IPS-20b (cell line): ENCODE data around the gene TEX13B.

Experiments
- H3K27ac ChIP-seq: one replicate; pipeline ENCODE4 v1.5.1; 2013; ENCODE audit warnings: low read length
- H3K27me3 ChIP-seq: 2 replicates; pipeline ENCODE4 v1.6.1; 2013; ENCODE audit warnings: mild to moderate bottlenecking, low read length, inconsistent platforms; ENCODE audit not compliant: insufficient read depth
- H3K36me3 ChIP-seq: 2 replicates; pipeline ENCODE4 v1.6.1; 2013; ENCODE audit warnings: low read depth, mild to moderate bottlenecking, inconsistent platforms, low read length, moderate library complexity; ENCODE audit not compliant: insufficient read depth
- H3K4me1 ChIP-seq: 2 replicates; pipeline ENCODE4 v1.6.1; 2013; ENCODE audit warnings: mild to moderate bottlenecking, control low read depth, inconsistent platforms, low read length, moderate library complexity; ENCODE audit not compliant: insufficient read depth
- H3K4me3 ChIP-seq: 2 replicates; pipeline ENCODE4 v1.5.1; 2013; ENCODE audit warnings: mild to moderate bottlenecking, low read length, inconsistent platforms
- H3K9ac ChIP-seq: 2 replicates; pipeline ENCODE4 v1.6.1; 2013; ENCODE audit warnings: low read depth, mild to moderate bottlenecking, inconsistent platforms, low read length, moderate library complexity
- H3K9me3 ChIP-seq: 2 replicates; pipeline ENCODE4 v1.6.1; 2013; ENCODE audit warnings: mild to moderate bottlenecking, low read depth, low read length, inconsistent platforms; ENCODE audit not compliant: insufficient read depth

TEX13B gene, protein sequence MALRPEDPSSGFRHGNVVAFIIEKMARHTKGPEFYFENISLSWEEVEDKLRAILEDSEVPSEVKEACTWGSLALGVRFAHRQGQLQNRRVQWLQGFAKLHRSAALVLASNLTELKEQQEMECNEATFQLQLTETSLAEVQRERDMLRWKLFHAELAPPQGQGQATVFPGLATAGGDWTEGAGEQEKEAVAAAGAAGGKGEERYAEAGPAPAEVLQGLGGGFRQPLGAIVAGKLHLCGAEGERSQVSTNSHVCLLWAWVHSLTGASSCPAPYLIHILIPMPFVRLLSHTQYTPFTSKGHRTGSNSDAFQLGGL

DNA sequence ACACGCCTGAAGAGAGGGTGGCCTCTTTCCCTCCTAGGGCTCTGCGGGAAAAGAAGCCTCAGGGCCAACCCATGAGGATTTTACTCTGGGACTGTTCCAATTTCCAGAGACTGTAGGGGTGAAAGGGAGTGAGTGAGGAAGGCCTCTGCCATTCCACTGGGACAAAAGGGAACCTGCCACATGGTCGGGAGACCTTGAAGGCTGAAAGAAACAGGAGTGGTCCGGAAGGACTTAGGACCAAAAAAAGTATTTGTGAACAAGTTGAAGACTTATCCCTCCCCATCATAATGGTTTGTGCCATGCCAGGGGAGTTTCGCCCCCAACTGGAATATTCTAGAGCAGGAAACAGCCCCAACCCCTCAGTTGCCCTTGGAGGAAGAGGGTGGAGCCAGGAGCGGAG, at the start of gene TEX13B:
Gene TEX13B, minus strand, starts transcription at position 15 of the 400 bp plus-strand sequence. CDS start 243 bp downstream, outside the sequence.
- Histone ChIP-seq H3K36me3 (peaks cover 13% of the 10 kb centered on the region; the same call in 1 of the 2 replicates), H3K27me3 (no peaks in the 10 kb centered on the region), H3K4me1 (no peaks in the 10 kb centered on the region; the same call in none of the 2 replicates), H3K4me3 (no peak within 1 kb of the TSS), H3K9me3 (no peaks in the 10 kb centered on the region), H3K9ac (no peak within 1 kb of the TSS), H3K27ac (no peak within 1 kb of the TSS)

DNA sequence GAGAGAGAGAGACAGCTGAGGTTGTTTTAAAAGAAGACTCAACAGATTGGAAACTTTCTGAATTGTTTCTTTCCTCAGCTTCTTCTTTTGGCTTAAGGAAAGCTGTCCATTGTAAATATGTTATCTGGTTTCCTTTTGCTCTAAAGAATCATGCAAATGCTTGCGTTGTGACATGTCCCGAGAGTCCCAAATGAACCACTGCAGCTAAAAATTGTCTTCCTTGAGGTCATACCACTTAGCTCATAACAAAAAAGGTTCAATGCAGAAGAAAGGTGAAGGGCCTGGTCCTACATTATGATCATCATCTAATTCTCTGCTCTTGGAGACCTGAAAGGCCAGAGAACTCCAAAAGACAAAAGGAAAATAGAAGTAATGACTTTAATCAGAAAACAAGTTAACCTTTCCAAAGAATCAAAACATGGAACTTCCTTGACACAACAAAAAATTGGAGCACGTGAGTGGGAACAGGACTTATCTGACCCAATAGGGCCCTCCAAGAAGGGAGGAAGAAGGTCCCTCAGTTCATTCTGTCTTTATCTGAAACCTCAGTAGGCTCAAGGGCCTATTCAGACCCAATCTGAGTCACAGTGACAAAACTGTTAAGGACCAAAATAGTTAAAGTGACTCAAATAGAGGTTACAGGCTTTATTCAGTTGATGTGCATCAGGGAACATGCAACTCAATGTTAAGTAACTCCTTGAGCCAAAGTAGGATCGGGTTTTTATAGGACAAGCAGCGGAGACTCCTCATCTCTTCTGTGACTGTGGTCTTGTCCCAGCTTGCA, 48.0 kb upstream of the TEX13B start:
- H3K27me3 ChIP-seq: no peaks in the 10 kb centered on the region
- H3K4me3 ChIP-seq: no peak overlapping the region
- no peaks in the 10 kb centered on the region for H3K4me1 ChIP-seq
- no peak overlapping the region for H3K27ac ChIP-seq
- H3K36me3 ChIP-seq: no peaks in the 10 kb centered on the region
- no peaks in the 10 kb centered on the region for H3K9me3 ChIP-seq
- no peak overlapping the region for H3K9ac ChIP-seq

DNA sequence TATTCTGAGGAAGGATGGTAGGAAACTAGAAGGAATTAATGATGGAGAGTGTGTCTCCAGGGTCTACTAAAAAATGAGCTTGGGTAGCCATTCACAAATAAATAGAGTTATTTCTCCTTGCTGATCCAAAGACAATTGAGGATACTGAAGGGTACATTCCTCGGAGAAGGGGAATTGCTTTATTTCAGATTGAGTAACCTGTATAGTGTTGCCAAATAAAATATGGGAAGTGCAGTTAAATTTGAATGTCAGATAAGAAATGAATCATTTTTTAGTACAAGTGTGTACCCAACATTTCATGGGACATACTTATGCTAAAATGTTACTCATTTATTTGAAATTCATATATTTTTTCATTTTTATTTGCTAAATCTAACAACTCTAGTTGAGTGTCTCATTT, 46.7 kb upstream of the TEX13B start:
- Histone ChIP-seq H3K9ac (no peak overlapping the region), H3K9me3 (no peaks in the 10 kb centered on the region), H3K27me3 (no peaks in the 10 kb centered on the region), H3K36me3 (no peaks in the 10 kb centered on the region), H3K4me3 (no peak overlapping the region), H3K27ac (no peak overlapping the region), H3K4me1 (no peaks in the 10 kb centered on the region)

DNA sequence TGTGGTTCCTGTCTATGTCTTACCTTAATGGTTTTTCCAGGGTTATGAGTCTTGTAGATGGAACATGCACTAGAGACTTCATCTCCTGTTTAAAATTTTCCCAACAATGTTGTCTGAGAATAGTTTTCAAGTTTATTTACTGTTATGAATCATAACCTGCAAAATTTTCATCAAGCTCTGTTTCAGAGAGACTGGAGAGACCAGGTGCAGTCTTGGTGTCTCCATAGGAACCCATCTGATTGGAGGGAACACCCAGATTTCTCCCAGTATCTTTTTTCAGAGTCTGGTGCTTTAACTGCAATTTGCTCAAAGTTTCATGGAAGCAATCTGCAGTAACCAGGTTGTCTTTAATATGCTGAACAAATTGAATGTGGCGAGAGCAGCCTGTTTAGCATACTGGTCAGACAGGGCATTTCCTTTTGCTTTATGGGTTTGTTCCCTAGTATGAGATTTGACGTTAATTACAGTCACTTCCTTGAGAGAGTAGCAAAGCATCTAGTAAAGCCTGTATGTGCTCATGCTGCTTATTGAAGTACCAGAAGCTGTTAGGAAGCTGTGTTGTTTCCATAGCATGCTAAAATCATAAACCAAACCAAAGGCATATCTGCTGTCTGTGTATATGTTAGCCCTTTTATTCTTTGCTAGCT, 43.9 kb upstream of the TEX13B start:
- no peak overlapping the region for H3K9ac ChIP-seq
- no peaks in the 10 kb centered on the region for H3K9me3 ChIP-seq
- H3K4me3 ChIP-seq: no peak overlapping the region
- H3K36me3 ChIP-seq: no peaks in the 10 kb centered on the region
- H3K27me3 ChIP-seq: no peaks in the 10 kb centered on the region
- H3K4me1 ChIP-seq: no peaks in the 10 kb centered on the region; the same call in 1 of the 2 replicates
- H3K27ac ChIP-seq: no peak overlapping the region

DNA sequence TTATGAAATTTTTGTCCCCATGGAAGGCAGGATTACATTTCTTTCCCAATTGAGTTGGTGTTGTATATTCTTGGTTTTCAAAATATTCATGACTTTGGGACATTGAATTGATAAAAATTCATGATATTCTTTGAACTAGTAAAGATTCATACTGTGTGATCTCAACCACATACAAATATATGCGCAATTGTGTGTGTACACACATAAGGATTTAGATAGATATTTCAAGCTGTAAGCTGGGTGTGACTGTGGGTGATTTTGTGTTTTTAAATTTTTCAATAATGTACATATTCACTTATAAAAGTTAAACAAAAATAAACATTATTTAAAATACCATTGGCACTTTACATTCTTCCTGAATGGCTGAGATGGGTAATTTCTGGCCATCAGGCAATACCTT, 43.2 kb upstream of the TEX13B start:
- Histone ChIP-seq H3K4me1 (no peaks in the 10 kb centered on the region; the same call in 1 of the 2 replicates), H3K9me3 (no peaks in the 10 kb centered on the region)

DNA sequence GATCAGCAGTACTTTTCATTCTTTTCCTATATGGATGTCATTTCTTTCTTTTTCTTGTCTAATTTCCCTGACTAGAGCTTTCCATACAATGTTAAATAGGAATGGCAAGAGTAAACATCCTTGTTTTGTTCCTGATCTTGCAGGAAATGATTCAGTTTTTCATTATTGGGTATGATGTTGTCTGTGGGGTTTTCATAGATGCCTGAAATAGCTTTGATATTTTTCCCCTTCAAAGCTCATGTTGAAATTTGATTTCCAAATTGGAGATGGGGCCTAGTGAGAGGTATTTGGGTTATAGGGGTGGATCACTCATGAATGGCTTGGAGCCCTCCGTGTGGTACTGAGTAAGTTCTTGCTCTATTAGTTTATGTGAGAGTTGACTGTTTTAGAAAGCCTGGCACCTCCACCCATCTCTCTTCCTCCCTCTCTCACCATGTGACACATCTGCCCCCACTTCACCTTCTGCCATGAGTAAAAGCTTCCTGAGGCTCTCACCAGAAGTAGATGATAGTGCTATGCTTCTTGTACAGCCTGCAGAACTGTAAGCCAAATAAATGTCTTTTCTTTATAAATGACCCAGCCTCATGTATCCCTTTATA, 40.4 kb upstream of the TEX13B start:
- no peaks in the 10 kb centered on the region for H3K27me3 ChIP-seq
- H3K4me3 ChIP-seq: no peak overlapping the region
- H3K9me3 ChIP-seq: no peaks in the 10 kb centered on the region
- H3K4me1 ChIP-seq: no peaks in the 10 kb centered on the region; the same call in 1 of the 2 replicates
- H3K36me3 ChIP-seq: no peaks in the 10 kb centered on the region
- H3K9ac ChIP-seq: no peak overlapping the region
- H3K27ac ChIP-seq: no peak overlapping the region

More for the DNA sequence above, 43.2 kb upstream of the TEX13B start:
- Histone ChIP-seq H3K36me3 (no peaks in the 10 kb centered on the region), H3K9ac (no peak overlapping the region), H3K27me3 (no peaks in the 10 kb centered on the region), H3K27ac (no peak overlapping the region), H3K4me3 (no peak overlapping the region)

DNA sequence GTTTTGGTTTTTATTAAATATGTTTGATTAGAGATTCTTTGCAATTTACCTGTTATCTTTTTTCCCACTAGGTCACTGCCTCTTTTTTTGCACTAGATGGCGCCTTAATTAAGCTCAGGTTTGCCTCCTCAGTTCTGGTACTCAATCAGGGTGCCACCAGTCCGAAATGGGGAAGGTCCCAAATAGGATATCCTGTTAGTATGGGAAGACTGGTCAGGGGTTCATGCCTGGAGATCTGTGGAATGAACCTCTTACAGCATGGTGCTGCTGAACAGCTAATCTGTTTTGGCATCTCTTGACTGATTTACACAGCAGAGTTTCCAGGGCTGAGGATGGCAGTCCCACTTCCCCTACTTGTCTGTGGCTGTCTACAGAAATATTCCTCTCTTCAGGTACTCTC, 38.5 kb upstream of the TEX13B start:
- no peak overlapping the region for H3K27ac ChIP-seq
- H3K4me1 ChIP-seq: no peaks in the 10 kb centered on the region; the same call in 1 of the 2 replicates
- H3K4me3 ChIP-seq: no peak overlapping the region
- H3K27me3 ChIP-seq: no peaks in the 10 kb centered on the region
- H3K9ac ChIP-seq: no peak overlapping the region
- H3K36me3 ChIP-seq: no peaks in the 10 kb centered on the region
- no peaks in the 10 kb centered on the region for H3K9me3 ChIP-seq

DNA sequence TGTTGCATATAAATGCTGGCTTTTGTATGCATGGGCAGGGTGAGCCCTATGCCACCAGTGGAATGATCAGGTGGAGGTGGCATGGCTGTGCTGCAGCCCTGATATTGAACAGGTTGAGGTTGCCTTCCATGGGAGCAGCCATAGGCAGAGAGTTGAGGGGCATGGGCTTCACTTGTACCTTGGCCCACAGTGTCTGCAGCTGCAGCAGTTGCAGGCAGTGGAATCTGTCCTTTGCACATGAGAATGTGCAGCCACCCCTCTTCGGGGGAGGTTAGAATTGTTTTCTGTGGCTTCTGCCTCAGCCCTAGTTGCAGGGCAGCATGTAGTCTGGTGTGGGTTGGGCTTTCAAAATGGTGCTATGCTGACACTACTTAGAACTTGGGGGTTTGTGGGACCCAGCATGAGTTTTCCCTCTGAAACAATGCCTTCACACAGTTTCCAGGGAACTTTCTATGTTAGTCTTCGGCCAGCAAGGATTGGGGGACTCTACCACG, 37.3 kb upstream of the TEX13B start:
- no peak overlapping the region for H3K27ac ChIP-seq
- no peaks in the 10 kb centered on the region for H3K36me3 ChIP-seq
- no peaks in the 10 kb centered on the region; the same call in 1 of the 2 replicates for H3K4me1 ChIP-seq
- H3K27me3 ChIP-seq: no peaks in the 10 kb centered on the region
- H3K9me3 ChIP-seq: no peaks in the 10 kb centered on the region
- no peak overlapping the region for H3K4me3 ChIP-seq
- no peak overlapping the region for H3K9ac ChIP-seq

DNA sequence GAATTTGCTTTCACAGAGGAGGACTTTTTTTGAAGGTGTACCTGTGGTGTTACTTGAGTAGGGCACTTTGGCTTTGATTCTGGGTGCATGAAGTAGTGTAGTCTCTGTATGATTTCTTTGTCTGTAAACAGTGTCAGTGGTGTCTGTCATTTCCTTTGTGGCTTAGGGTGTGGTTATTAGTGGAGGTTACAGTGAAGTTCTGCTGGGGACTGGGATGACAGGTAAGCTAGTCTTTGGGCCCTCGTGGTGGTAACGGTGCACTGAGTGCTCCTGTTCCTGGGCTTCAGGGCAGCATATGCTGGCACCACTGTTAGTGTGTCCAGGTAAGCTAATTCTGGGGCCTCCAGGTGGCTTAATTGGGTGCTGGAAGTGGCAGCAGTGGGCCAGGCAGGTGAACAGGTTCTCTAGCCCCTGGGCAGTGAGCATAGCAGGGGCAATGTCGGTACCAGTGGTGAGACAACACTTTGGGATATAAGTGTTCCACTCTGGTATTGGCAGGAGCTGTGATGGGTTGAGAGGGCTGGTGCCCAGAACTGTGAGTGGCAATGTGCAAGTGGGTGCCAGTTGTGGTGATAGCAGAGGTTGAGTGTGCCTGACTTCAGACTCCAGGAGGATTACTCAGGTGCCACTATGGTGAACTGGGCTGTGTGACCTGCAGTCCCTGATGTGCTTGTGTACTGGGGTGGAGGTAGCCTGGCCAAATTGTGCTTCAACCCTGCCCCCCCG, 36.6 kb upstream of the TEX13B start:
- Histone ChIP-seq H3K27ac (no peak overlapping the region), H3K4me1 (no peaks in the 10 kb centered on the region; the same call in 1 of the 2 replicates), H3K27me3 (no peaks in the 10 kb centered on the region), H3K36me3 (no peaks in the 10 kb centered on the region), H3K9me3 (no peaks in the 10 kb centered on the region), H3K4me3 (no peak overlapping the region), H3K9ac (no peak overlapping the region)

DNA sequence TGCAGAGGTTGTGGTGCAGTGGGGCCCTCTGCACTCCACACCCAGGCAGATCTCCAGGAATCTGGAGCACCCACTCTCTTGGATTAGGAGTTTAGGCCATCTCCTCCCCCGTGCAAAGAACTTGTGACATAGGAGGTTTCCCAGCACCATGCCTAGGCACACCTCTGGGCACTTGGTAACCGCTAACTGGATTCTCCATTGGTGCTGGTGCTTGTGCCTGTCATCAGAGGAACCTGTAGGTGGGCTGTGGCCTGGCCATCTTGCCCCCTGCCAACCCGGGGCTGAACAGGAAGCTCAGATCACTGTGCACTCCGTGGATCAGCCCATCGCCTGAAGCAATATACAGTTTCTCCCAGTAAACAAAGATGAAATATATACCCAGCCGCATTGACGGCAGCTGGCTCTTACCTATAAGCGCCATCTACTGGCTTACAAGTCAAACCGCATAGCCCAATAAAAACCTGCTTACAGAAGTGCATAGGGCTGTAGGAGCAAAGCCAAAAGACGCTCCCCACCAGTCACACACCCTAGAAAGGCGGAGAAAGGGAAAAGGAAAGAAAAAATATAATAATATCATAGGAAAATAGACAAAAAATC, 19.1 kb upstream of the TEX13B start:
- Histone ChIP-seq H3K27me3 (no peaks in the 10 kb centered on the region), H3K4me3 (no peak overlapping the region), H3K9ac (no peak overlapping the region), H3K36me3 (no peaks in the 10 kb centered on the region), H3K4me1 (no peaks in the 10 kb centered on the region), H3K27ac (no peak overlapping the region), H3K9me3 (peaks cover 40% of the 10 kb centered on the region)
